Measurements from ENCODE around the gene FRMD6.

DNA sequence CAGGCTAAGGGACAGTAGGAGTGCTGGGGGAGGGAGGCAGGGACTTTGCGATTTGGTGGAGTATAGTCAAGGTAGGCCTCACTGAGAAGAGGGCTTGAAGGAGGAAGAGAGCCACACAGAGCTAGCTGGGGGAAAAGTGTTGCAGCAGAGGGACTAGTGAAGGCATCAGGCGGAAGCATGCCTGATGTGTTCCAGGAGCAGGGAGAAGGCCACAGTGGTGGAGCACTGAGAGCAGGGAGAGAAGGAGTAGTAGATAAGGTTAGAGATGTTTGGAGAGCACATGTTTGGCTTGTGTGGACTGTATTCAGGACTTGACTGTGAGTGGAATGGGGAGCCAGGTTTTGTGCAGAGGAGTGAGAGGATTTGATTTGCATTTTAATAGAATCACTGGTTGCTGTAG is 9.0 kb downstream of the FRMD6 start:
- TF ChIP-seq, protein P1, sequence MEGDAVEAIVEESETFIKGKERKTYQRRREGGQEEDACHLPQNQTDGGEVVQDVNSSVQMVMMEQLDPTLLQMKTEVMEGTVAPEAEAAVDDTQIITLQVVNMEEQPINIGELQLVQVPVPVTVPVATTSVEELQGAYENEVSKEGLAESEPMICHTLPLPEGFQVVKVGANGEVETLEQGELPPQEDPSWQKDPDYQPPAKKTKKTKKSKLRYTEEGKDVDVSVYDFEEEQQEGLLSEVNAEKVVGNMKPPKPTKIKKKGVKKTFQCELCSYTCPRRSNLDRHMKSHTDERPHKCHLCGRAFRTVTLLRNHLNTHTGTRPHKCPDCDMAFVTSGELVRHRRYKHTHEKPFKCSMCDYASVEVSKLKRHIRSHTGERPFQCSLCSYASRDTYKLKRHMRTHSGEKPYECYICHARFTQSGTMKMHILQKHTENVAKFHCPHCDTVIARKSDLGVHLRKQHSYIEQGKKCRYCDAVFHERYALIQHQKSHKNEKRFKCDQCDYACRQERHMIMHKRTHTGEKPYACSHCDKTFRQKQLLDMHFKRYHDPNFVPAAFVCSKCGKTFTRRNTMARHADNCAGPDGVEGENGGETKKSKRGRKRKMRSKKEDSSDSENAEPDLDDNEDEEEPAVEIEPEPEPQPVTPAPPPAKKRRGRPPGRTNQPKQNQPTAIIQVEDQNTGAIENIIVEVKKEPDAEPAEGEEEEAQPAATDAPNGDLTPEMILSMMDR (IDR thresholded peaks at IDR 0.05), result no peak
- no peak for TF ChIP-seq POLR2A (IDR thresholded peaks at IDR 0.05)

Data from right lobe of liver (tissue), 4 donors.